HepG2 (cell line): ENCODE data around the gene RCAN2.

Source experiments
- GABPA ChIP-seq, 2 experiments: IDR thresholded peaks; 2 replicates each; pipeline ENCODE4 v1.6.1; 2011 to 2016; ENCODE audit warnings: low read depth in 2 of 2, low read length in 1 of 2, missing biosample characterization in 1 of 2, missing genetic modification characterization in 1 of 2
- SP1 ChIP-seq, 2 experiments: fragments of 450-650 bp in 1 of 2; sonication (generic) in 1 of 2; formaldehyde crosslinking in 1 of 2; IDR thresholded peaks; 2 replicates each; pipeline versions ENCODE4 v1.4.0 to v1.6.1; 2016 to 2020; ENCODE audit warnings: missing genetic modification reagents in 1 of 2
- TCF7 ChIP-seq: sonication (generic); IDR thresholded peaks from 2 replicates; pipeline ENCODE4 v1.6.1; 2016; ENCODE audit warnings: antibody characterized with exemption, low read depth
- USF2 ChIP-seq, 2 experiments: sonication (generic) in 1 of 2; formaldehyde crosslinking in 1 of 2; IDR thresholded peaks; 2 replicates each; pipeline versions ENCODE4 v1.5.1 to v1.6.1; 2011 to 2020; ENCODE audit warnings: borderline replicate concordance in 1 of 2, low read depth in 1 of 2, low read length in 1 of 2, mild to moderate bottlenecking in 1 of 2, missing genetic modification reagents in 1 of 2, moderate library complexity in 1 of 2
- ZNF720 ChIP-seq: sonication (generic); formaldehyde crosslinking; IDR thresholded peaks from 2 replicates; pipeline ENCODE4 v1.4.0; 2020; ENCODE audit warnings: missing genetic modification reagents

DNA sequence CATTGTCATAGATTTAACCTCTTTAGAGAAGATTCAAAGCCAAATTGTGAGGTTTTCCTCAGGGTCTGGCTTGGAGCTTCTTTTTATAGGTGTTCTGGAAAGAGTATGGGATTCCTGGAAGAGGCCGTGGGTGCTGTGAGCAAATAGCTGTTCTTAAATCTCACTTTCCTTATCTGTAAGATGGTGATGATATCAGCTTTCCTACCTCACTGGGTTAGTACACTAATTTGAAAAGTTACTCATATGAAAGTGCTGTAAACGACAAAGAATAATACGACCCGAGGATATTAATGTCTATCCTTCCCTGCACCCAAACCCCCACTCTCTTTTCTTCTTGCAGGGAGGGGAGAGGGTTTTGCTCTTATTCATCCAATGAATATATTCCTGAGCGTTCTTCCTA, 203.6 kb downstream of the RCAN2 start:
- TF ChIP-seq ZNF720 (no peak), SP1 (IDR thresholded peaks at IDR 0.05) (no peak), SP1 (CRISPR knock-in tag; IDR thresholded peaks at IDR 0.05) (no peak), USF2 (IDR thresholded peaks at IDR 0.05; ENCODE audit: low read depth, low read length) (no peak), USF2 (CRISPR knock-in tag; IDR thresholded peaks at IDR 0.05; ENCODE audit: borderline replicate concordance) (no peak), TCF7 (no peak), GABPA (IDR thresholded peaks at IDR 0.05; ENCODE audit: low read depth, low read length) (no peak), GABPA (CRISPR knock-in tag; IDR thresholded peaks at IDR 0.05; ENCODE audit: low read depth) (no peak)
